ENCODE data around the gene PLEKHM3. TPM values are rescaled to one million over a fixed set of nuclear protein-coding genes. Genes with fewer than 3 reads are reported as not detected.

The PLEKHM3 gene
- total and polyA plus RNA-seq, 2 of the 4 experiments (the other 2 are of a cell fraction) = 2.4 to 11.3 TPM

DNA sequence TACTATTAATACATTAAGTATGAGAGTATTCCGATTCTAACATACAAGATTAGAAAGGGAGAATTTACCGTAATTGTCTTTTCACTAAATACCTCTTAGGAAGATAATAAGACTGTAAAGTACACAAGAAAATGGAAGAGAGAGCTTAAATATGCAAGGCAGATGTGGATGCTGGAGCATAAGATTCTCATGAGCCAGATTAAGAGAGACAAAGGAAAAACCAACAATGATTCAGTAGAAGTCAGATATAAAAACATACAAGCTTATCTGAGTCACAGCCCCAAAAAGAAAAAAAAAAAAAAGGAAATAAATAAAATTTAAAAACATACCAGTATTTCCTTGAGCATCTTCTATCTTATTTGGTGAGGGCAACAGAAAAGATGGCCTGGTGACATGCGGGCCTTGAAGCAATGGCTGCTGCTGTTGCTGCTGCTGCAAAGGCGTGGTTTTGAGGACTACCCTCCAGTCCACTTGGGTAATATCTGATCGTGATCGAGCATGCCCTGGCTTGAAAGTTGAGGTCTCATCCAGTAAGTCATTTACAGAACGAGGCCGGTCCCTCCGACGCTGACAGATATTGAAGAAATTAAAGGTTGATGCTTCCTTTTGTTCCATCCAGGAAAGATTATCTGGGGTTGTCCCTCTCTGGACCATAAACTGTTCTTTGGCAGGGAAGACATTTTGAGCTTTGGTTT is 24.5 kb downstream of the PLEKHM3 start:
- Histone ChIP-seq H3K14ac (replicated peaks; ENCODE audit: low read depth, low read length) (no peak overlapping the region), H3K36me3 (ENCODE audit: control insufficient read depth, insufficient read depth, low read length) (peaks cover 3% of the 10 kb centered on the region; the same call in 1 of the 2 replicates), H2BK5ac (ENCODE audit: low read depth, low read length, poor library complexity, severe bottlenecking) (no peak overlapping the region), H3K9me3 (ENCODE audit: control insufficient read depth, insufficient read depth, low read length) (no peaks in the 10 kb centered on the region), H3K27me3 (ENCODE audit: control insufficient read depth, insufficient read depth, low read length) (no peaks in the 10 kb centered on the region), H3K27ac (ENCODE audit: insufficient read depth, low read length) (no peak overlapping the region), H2BK20ac (ENCODE audit: low read depth, low read length) (no peak overlapping the region), H4K91ac (ENCODE audit: insufficient read depth, low read depth, low read length) (no peak overlapping the region), H3K4me1 (ENCODE audit: control insufficient read depth, insufficient read depth, low read length) (no peaks in the 10 kb centered on the region), H3K23ac (ENCODE audit: low read depth, low read length) (no peak overlapping the region), H2AK9ac (replicated peaks; ENCODE audit: low read depth, low read length, poor library complexity) (no peak overlapping the region), H3K18ac (ENCODE audit: low read depth, low read length) (no peak overlapping the region), H3K4me2 (ENCODE audit: low read depth, low read length) (no peak overlapping the region), H3K4ac (ENCODE audit: low read depth, low read length) (no peak overlapping the region), H4K5ac (ENCODE audit: low read depth, low read length) (no peak overlapping the region), H3K79me1 (ENCODE audit: low read depth in 1 of 2, low read length in 2 of 2) (peaks cover 3 to 13% of the 10 kb centered on the region in 2 experiments; a peak in 3 of 4 replicates), H4K8ac (ENCODE audit: low read depth in 2 of 2, low read length in 2 of 2) (no peak overlapping the region), H2AK5ac (ENCODE audit: low read depth, low read length) (no peak overlapping the region; the same call in 1 of the 2 replicates), H3K9ac (ENCODE audit: low read depth, low read length) (no peak overlapping the region), H2BK120ac (ENCODE audit: low read depth, low read length) (no peak overlapping the region), H3K56ac (ENCODE audit: extremely low read depth, insufficient read depth, low read length) (no peak overlapping the region), H3K9me1 (ENCODE audit: insufficient read depth, low read length) (no peaks in the 10 kb centered on the region), H2AFZ (replicated peaks; ENCODE audit: low read length, poor library complexity) (peak overlapping the region; percentile 46), H4K20me1 (ENCODE audit: insufficient read depth, low read length) (no peaks in the 10 kb centered on the region), H3K4me3 (ENCODE audit: insufficient read depth, low read depth, low read length) (no peak overlapping the region), H2BK15ac (ENCODE audit: low read depth, low read length) (no peak overlapping the region)
- DNase-seq (peak; percentile 72), ATAC-seq (ENCODE audit: low read depth) (0 out of 2 replicates have a peak, but pooled peaks have one; percentile 24)
- ChIA-PET POLR2A (ENCODE audit: unreplicated experiment) (no interaction called here), CTCF (no interaction called here)
- no TSS peak for BruUV-seq (replicated peaks)
- dilution Hi-C loops (cut with HindIII; ENCODE audit: low sequenced_read_pairs, unreplicated experiment) (no loop called here), intact Hi-C loops (cut with micrococcal nuclease) (no loop called here), in situ Hi-C loops (cut with MboI; ENCODE audit: low sequenced_read_pairs) (no loop called here)
- WGBS, 2 experiments (ENCODE audit: extremely low coverage in 2 of 2, insufficient read length in 1 of 2) = 92% methylated on average over 4 of the region's 10 CpGs; no CpG with 5 or more reads in 1 of the 2 experiments
- no peak for TF ChIP-seq FOS (IDR thresholded peaks at IDR 0.05; ENCODE audit: low read depth, low read length)
- TF ChIP-seq BHLHE40 (IDR thresholded peaks at IDR 0.05; ENCODE audit: low read depth, low read length) = no peak
- TF ChIP-seq, protein P1, sequence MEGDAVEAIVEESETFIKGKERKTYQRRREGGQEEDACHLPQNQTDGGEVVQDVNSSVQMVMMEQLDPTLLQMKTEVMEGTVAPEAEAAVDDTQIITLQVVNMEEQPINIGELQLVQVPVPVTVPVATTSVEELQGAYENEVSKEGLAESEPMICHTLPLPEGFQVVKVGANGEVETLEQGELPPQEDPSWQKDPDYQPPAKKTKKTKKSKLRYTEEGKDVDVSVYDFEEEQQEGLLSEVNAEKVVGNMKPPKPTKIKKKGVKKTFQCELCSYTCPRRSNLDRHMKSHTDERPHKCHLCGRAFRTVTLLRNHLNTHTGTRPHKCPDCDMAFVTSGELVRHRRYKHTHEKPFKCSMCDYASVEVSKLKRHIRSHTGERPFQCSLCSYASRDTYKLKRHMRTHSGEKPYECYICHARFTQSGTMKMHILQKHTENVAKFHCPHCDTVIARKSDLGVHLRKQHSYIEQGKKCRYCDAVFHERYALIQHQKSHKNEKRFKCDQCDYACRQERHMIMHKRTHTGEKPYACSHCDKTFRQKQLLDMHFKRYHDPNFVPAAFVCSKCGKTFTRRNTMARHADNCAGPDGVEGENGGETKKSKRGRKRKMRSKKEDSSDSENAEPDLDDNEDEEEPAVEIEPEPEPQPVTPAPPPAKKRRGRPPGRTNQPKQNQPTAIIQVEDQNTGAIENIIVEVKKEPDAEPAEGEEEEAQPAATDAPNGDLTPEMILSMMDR (conservative IDR thresholded peaks at IDR 0.05; ENCODE audit: low read depth, low read length) = no peak
- no peak for TF ChIP-seq SMC3 (IDR thresholded peaks at IDR 0.05; ENCODE audit: low read depth, low read length)
- TF ChIP-seq MAFK (IDR thresholded peaks at IDR 0.05; ENCODE audit: low read depth, low read length) = no peak
- no peak for TF ChIP-seq RCOR1 (IDR thresholded peaks at IDR 0.05; ENCODE audit: insufficient replicate concordance, low read length)
- no peak for TF ChIP-seq RAD21 (IDR thresholded peaks at IDR 0.05; ENCODE audit: low read length)
- TF ChIP-seq CEBPB (IDR thresholded peaks at IDR 0.05; ENCODE audit: low read depth, low read length) = no peak
- no peak for TF ChIP-seq RFX5 (IDR thresholded peaks at IDR 0.05; ENCODE audit: low read depth, low read length)

Measured in IMR-90 (cell line).